Transverse colon (tissue), 4 donors: Measurements from ENCODE around the gene IL4R. TPM values are rescaled to one million over a fixed set of nuclear protein-coding genes. Genes with fewer than 3 reads are reported as not detected.

Experiments used
- DNase-seq: peaks from one replicate; pipeline ENCODE4 v3.0.0-alpha.2; 2019
- H3K27ac ChIP-seq, 4 donors: fragments of 200-600 bp; sonication (generic); 2 replicates each; pipeline ENCODE4 v1.5.1; 2016 to 2018; ENCODE audit warnings: inconsistent platforms in 4 of 4
- H3K27me3 ChIP-seq: fragments of 200-600 bp; sonication (generic); 2 replicates; pipeline ENCODE4 v1.5.1; 2017; ENCODE audit warnings: inconsistent platforms
- H3K36me3 ChIP-seq, 4 donors: fragments of 200-600 bp; sonication (generic); 2 replicates each; pipeline ENCODE4 v1.5.1; 2017 to 2019; ENCODE audit warnings: inconsistent platforms in 4 of 4
- H3K4me1 ChIP-seq, 4 donors: fragments of 200-600 bp; sonication (generic); 2 replicates each; pipeline ENCODE4 v1.5.1; 2017 to 2020; ENCODE audit warnings: inconsistent platforms in 4 of 4
- H3K4me3 ChIP-seq, 4 donors: fragments of 200-600 bp; sonication (generic); 1 replicate in 1 of 4; 2 replicates in 3 of 4; pipeline versions ENCODE4 v1.5.1 to v1.6.1; 2017 to 2019; ENCODE audit warnings: inconsistent platforms in 4 of 4
- H3K9me3 ChIP-seq, 2 donors: fragments of 200-600 bp; sonication (generic); 2 replicates each; pipeline ENCODE4 v1.5.1; 2017 to 2019; ENCODE audit warnings: inconsistent platforms in 2 of 2
- CTCF ChIP-seq, 5 experiments: fragments of 200-600 bp in 3 of 5; fragments of 450-650 bp in 2 of 5; sonication (generic) in 3 of 5; IDR thresholded peaks; 1 replicate in 2 of 5; 2 replicates in 3 of 5; pipeline ENCODE4 v1.5.1; 2016 to 2017; ENCODE audit warnings: antibody characterized with exemption in 5 of 5, inconsistent platforms in 3 of 5, mild to moderate bottlenecking in 2 of 5, moderate library complexity in 1 of 5
- EP300 ChIP-seq: sonication (generic); formaldehyde crosslinking; IDR thresholded peaks from one replicate; pipeline ENCODE4 v1.6.1; 2017; ENCODE audit warnings: antibody characterized with exemption, low read depth
- POLR2A ChIP-seq: fragments of 450-650 bp; IDR thresholded peaks from one replicate; pipeline ENCODE4 v1.6.1; 2016; ENCODE audit warnings: antibody characterized with exemption, mild to moderate bottlenecking, moderate library complexity
- POLR2AphosphoS5 ChIP-seq, 3 donors: sonication (generic); formaldehyde crosslinking; IDR thresholded peaks; one replicate each; pipeline ENCODE4 v1.6.1; 2016; ENCODE audit warnings: antibody characterized with exemption in 3 of 3
- WGBS, 2 donors: methylation state at CpG; one replicate each; pipeline ENCODE4 v1.1.5; 2018; ENCODE audit warnings: low coverage in 1 of 2; 5-methylcytosine and 5-hydroxymethylcytosine counted together
- in situ Hi-C, 4 donors: fragments of 200-750 bp; cut with MboI; loops; one replicate each; pipeline versions ENCODE4 v1.15.0 to v1.15.1; 2017; ENCODE audit warnings: low sequenced_read_pairs in 3 of 4, low pct_ligation_motif_present in 1 of 4, low pct_unique_long_range_greater_than_20kb in 1 of 4
- intact Hi-C: fragments of 100-400 bp; cut with DNase I; formaldehyde crosslinking; loops from one replicate; pipeline ENCODE4 v1.15.1; 2023; ENCODE audit warnings: low total_unique reads
- total RNA-seq, 4 donors: library from RNA; depleted of rRNA; stranded (reverse); fragments of >200 nt; gene quantifications; one replicate each; pipeline ENCODE4 v1.1.0, GENCODE V29; 2016

IL4R gene
- total RNA-seq, 4 donors from 2014 or later = 106 to 235 (median 156) TPM

- in situ Hi-C loops (no loop called here), intact Hi-C loops (no loop called here)
- no peak overlapping the region for H3K27ac ChIP-seq
- DNase-seq = no peak
- H3K9me3 ChIP-seq = no peaks in the 10 kb centered on the region
- WGBS, 2 donors = 69% methylated on average over 10 of the region's 10 CpGs; no CpG with 5 or more reads in 1 of the 2 donors
- no peak for TF ChIP-seq EP300
- no peak for TF ChIP-seq CTCF (IDR thresholded peaks at IDR 0.05)
- TF ChIP-seq POLR2AphosphoS5 (IDR thresholded peaks at IDR 0.05) = no peak
- no peak for TF ChIP-seq POLR2A
- H3K36me3 ChIP-seq = no peaks in the 10 kb centered on the region
- H3K4me1 ChIP-seq = peaks cover 0 to 24% (median 4%) of the 10 kb centered on the region in 4 donors
- H3K4me3 ChIP-seq = no peak overlapping the region
- H3K27me3 ChIP-seq = peaks cover 6% of the 10 kb centered on the region
These were observed 90.5 kb downstream of the IL4R start for GRCh38 chr16:27404163-27404823.

- TF ChIP-seq POLR2AphosphoS5 (IDR thresholded peaks at IDR 0.05) = no peak
- no peak for TF ChIP-seq CTCF (IDR thresholded peaks at IDR 0.05)
- TF ChIP-seq POLR2A = no peak
- no peak for TF ChIP-seq EP300
- in situ Hi-C loops (no loop called here), intact Hi-C loops (no loop called here)
- no peak overlapping the region for H3K4me3 ChIP-seq
- H3K36me3 ChIP-seq = no peaks in the 10 kb centered on the region
- H3K27ac ChIP-seq = no peak overlapping the region
- peaks cover 0 to 24% (median 4%) of the 10 kb centered on the region in 4 donors for H3K4me1 ChIP-seq
- DNase-seq = no peak
- peaks cover 6% of the 10 kb centered on the region for H3K27me3 ChIP-seq
- WGBS, 2 donors = 20 to 52% methylated on average over 5 to 19 of the region's 19 CpGs
- no peaks in the 10 kb centered on the region for H3K9me3 ChIP-seq
These were observed 92.0 kb downstream of the IL4R start for GRCh38 chr16:27405546-27406451.

- DNase-seq = no peak
- Histone ChIP-seq H3K4me1 (peaks cover 0 to 21% (median 4%) of the 10 kb centered on the region in 4 donors), H3K4me3 (no peak overlapping the region), H3K27me3 (peaks cover 6% of the 10 kb centered on the region), H3K27ac (no peak overlapping the region), H3K9me3 (no peaks in the 10 kb centered on the region), H3K36me3 (no peaks in the 10 kb centered on the region)
- in situ Hi-C loops = no loop called here
- WGBS, 2 donors = 75 to 83% methylated on average over 1 to 6 of the region's 6 CpGs
- intact Hi-C loops = no loop called here
- no peak for TF ChIP-seq POLR2AphosphoS5 (IDR thresholded peaks at IDR 0.05)
- TF ChIP-seq EP300 = no peak
- TF ChIP-seq CTCF (IDR thresholded peaks at IDR 0.05) = no peak
- TF ChIP-seq POLR2A = no peak
These were observed 92.8 kb downstream of the IL4R start for GRCh38 chr16:27406511-27407128.

- Histone ChIP-seq H3K27ac (no peak overlapping the region), H3K4me3 (no peak overlapping the region), H3K4me1 (peaks cover 0 to 16% (median 2%) of the 10 kb centered on the region in 4 donors), H3K36me3 (no peaks in the 10 kb centered on the region), H3K27me3 (peaks cover 6% of the 10 kb centered on the region), H3K9me3 (no peaks in the 10 kb centered on the region)
- intact Hi-C loops (no loop called here), in situ Hi-C loops (no loop called here)
- TF ChIP-seq POLR2A (no peak), CTCF (IDR thresholded peaks at IDR 0.05) (no peak), POLR2AphosphoS5 (IDR thresholded peaks at IDR 0.05) (no peak), EP300 (no peak)
- 72% methylated on average over 2 of the region's 2 CpGs; no CpG with 5 or more reads in 1 of the 2 donors for WGBS, 2 donors
- no peak for DNase-seq
These were observed 93.4 kb downstream of the IL4R start for GRCh38 chr16:27407133-27407532.
